A673 (cell line): ENCODE data around the gene ABCB4. TPM values are rescaled to one million over a fixed set of nuclear protein-coding genes. Genes with fewer than 3 reads are reported as not detected.

Experiments
- BruUV-seq: library from RNA; stranded (reverse); fragments of 400-500 nt; replicated peaks from 2 replicates; lab custom pipeline; 2021; lab: Mats Ljungman, UMichigan
- CTCF ChIA-PET: fragments of 300-600 bp; sonication (Branson Sonifier 250); formaldehyde crosslinking; loops from one replicate; lab custom pipeline; 2022; ENCODE audit warnings: antibody characterized with exemption; lab: Charles Lee
- POLR2A ChIA-PET: fragments of 300-600 bp; sonication (Branson Sonifier 250); formaldehyde crosslinking; loops from one replicate; lab custom pipeline; 2022; ENCODE audit warnings: antibody characterized with exemption; ENCODE audit not compliant: low non-redundant PET; lab: Charles Lee
- DNase-seq: peaks from one replicate; pipeline ENCODE4 v3.0.0-alpha.2; 2015; ENCODE audit warnings: low spot score
- H3K27ac ChIP-seq: fragments of 200-600 bp; sonication (generic); 2 replicates; pipeline ENCODE4 v1.5.1; 2016; ENCODE audit warnings: mixed run types, low read depth, mild to moderate bottlenecking, mixed read lengths, antibody characterized with exemption, low read length; ENCODE audit not compliant: poor library complexity, severe bottlenecking
- H3K27me3 ChIP-seq: fragments of 200-600 bp; sonication (generic); replicated peaks from 2 replicates; pipeline ENCODE4 v1.6.1; 2017; ENCODE audit warnings: mixed run types, low read depth, mild to moderate bottlenecking, mixed read lengths, antibody characterized with exemption, low read length; ENCODE audit not compliant: insufficient read depth, poor library complexity
- H3K36me3 ChIP-seq: fragments of 200-600 bp; sonication (generic); 2 replicates; pipeline ENCODE4 v1.6.1; 2016; ENCODE audit warnings: mixed run types, mild to moderate bottlenecking, mixed read lengths, antibody characterized with exemption, low read length; ENCODE audit not compliant: insufficient read depth, poor library complexity, severe bottlenecking
- H3K4me1 ChIP-seq: fragments of 200-600 bp; sonication (generic); 2 replicates; pipeline ENCODE4 v1.6.1; 2017; ENCODE audit warnings: mixed run types, mild to moderate bottlenecking, mixed read lengths, antibody characterized with exemption, low read length; ENCODE audit not compliant: insufficient read depth, poor library complexity, severe bottlenecking
- H3K4me3 ChIP-seq: fragments of 200-600 bp; sonication (generic); 2 replicates; pipeline ENCODE4 v1.5.1; 2016; ENCODE audit warnings: low read depth, mixed run types, mild to moderate bottlenecking, mixed read lengths, low read length; ENCODE audit not compliant: poor library complexity, severe bottlenecking
- H3K9me3 ChIP-seq: fragments of 200-600 bp; sonication (generic); 2 replicates; pipeline ENCODE4 v1.6.1; 2016; ENCODE audit warnings: mixed run types, low read depth, mild to moderate bottlenecking, mixed read lengths, antibody characterized with exemption, low read length; ENCODE audit not compliant: poor library complexity, severe bottlenecking
- CTCF ChIP-seq: fragments of 300-800, 200-600 bp; sonication (generic); conservative IDR thresholded peaks from 2 replicates; pipeline ENCODE4 v1.5.1; 2017; ENCODE audit warnings: low read depth, mild to moderate bottlenecking, antibody characterized with exemption, low read length, moderate library complexity, mixed read lengths
- EZH2 ChIP-seq: fragments of 200-600 bp; sonication (generic); IDR thresholded peaks from 2 replicates; pipeline ENCODE4 v1.6.1; 2017; ENCODE audit warnings: borderline replicate concordance, low read depth, mild to moderate bottlenecking, mixed read lengths, antibody characterized with exemption, low read length; ENCODE audit not compliant: poor library complexity, severe bottlenecking
- intact Hi-C: fragments of 100-400 bp; cut with micrococcal nuclease; formaldehyde crosslinking; loops from one replicate; pipeline ENCODE4 v1.10.0; 2022; ENCODE audit not compliant: unreplicated experiment
- total RNA-seq: library from RNA; stranded (reverse); gene quantifications from 2 replicates; pipeline ENCODE4 v1.2.3, GENCODE V29; 2021

Gene ABCB4
- total RNA-seq, 1 experiment from 2014 or later, result 0.15 TPM

GRCh38 chr7:87370660-87371180 lies 104.8 kb downstream of the ABCB4 start:
- BruUV-seq, result no TSS peak
- no peaks in the 10 kb centered on the region for H3K36me3 ChIP-seq
- no peak overlapping the region for H3K4me3 ChIP-seq
- no peaks in the 10 kb centered on the region for H3K27me3 ChIP-seq
- ChIA-PET POLR2A (no interaction called here), CTCF (no interaction called here)
- no peaks in the 10 kb centered on the region for H3K4me1 ChIP-seq
- TF ChIP-seq CTCF, result no peak
- no peak for TF ChIP-seq EZH2
- H3K27ac ChIP-seq, result no peak overlapping the region
- no peaks in the 10 kb centered on the region for H3K9me3 ChIP-seq
- peak; percentile 1 for DNase-seq
- intact Hi-C loops, result no loop called here

- Histone ChIP-seq H3K27me3 (no peaks in the 10 kb centered on the region), H3K27ac (no peak overlapping the region), H3K4me3 (no peak overlapping the region), H3K4me1 (no peaks in the 10 kb centered on the region), H3K9me3 (no peaks in the 10 kb centered on the region), H3K36me3 (no peaks in the 10 kb centered on the region)
- intact Hi-C loops, result no loop called here
- no peak for DNase-seq
- no TSS peak for BruUV-seq
- ChIA-PET POLR2A (no interaction called here), CTCF (no interaction called here)
- TF ChIP-seq CTCF, result no peak
- TF ChIP-seq EZH2, result no peak
Measured at GRCh38 chr7:87369216-87369615, 106.3 kb downstream of the ABCB4 start.

GRCh38 chr7:87364246-87364645 lies 111.2 kb downstream of the ABCB4 start:
- Histone ChIP-seq H3K27ac (no peak overlapping the region), H3K4me1 (no peaks in the 10 kb centered on the region), H3K9me3 (no peaks in the 10 kb centered on the region), H3K27me3 (no peaks in the 10 kb centered on the region), H3K4me3 (no peak overlapping the region), H3K36me3 (no peaks in the 10 kb centered on the region)
- ChIA-PET POLR2A (no interaction called here), CTCF (no interaction called here)
- no peak for DNase-seq
- intact Hi-C loops, result no loop called here
- BruUV-seq, result no TSS peak
- TF ChIP-seq CTCF (no peak), EZH2 (no peak)
